ENCODE measurements around the gene ASPN. TPM values are rescaled to one million over a fixed set of nuclear protein-coding genes. Genes with fewer than 3 reads are reported as not detected.

ASPN gene
- total and polyA plus RNA-seq, 2 donors (not counting 3 experiments of a cell fraction or from before 2014, with no cell fraction given): not detected

GRCh38 chr9:92503156-92503555 lies 20.9 kb upstream of the ASPN start:
- TF ChIP-seq JUN (IDR thresholded peaks at IDR 0.05; ENCODE audit: borderline replicate concordance, insufficient read depth, insufficient read length, low read depth) (no peak), MAX (IDR thresholded peaks at IDR 0.05; ENCODE audit: insufficient read depth, insufficient read length) (no peak), MYC (IDR thresholded peaks at IDR 0.05; ENCODE audit: low read depth, low read length) (no peak), CTCF (IDR thresholded peaks at IDR 0.05; ENCODE audit: extremely low read depth in 1 of 2, insufficient read depth in 1 of 2, low read depth in 1 of 2, low read length in 2 of 2) (no peak), FOS (IDR thresholded peaks at IDR 0.05; ENCODE audit: borderline replicate concordance, insufficient read depth, low read length) (no peak), EZH2 (IDR thresholded peaks at IDR 0.05; ENCODE audit: borderline replicate concordance, low read depth, low read length, severe bottlenecking) (no peak)
- Histone ChIP-seq H3K36me3 (ENCODE audit: control insufficient read depth in 2 of 2, extremely low read depth in 1 of 2, insufficient read depth in 2 of 2, low read length in 2 of 2) (no peaks in the 10 kb centered on the region), H3K27me3 (ENCODE audit: control insufficient read depth in 2 of 2, insufficient read depth in 2 of 2, low read length in 2 of 2) (no peaks in the 10 kb centered on the region), H3K27ac (ENCODE audit: insufficient read depth, low read depth, low read length) (no peak overlapping the region), H3K9ac (replicated peaks; ENCODE audit: extremely low read depth, insufficient read depth, low read length) (no peak overlapping the region), H3K4me1 (ENCODE audit: control insufficient read depth, extremely low read depth, insufficient read depth, low read length) (no peaks in the 10 kb centered on the region), H3K79me2 (ENCODE audit: control insufficient read depth, insufficient read depth, low read length) (no peaks in the 10 kb centered on the region), H3K9me1 (replicated peaks; ENCODE audit: control insufficient read depth, extremely low read depth, insufficient read depth, low read length) (no peaks in the 10 kb centered on the region), H3K4me2 (ENCODE audit: insufficient read depth, low read length) (no peak overlapping the region), H4K20me1 (replicated peaks; ENCODE audit: control insufficient read depth, extremely low read depth, insufficient read depth, low read length) (no peaks in the 10 kb centered on the region), H3K4me3 (replicated peaks in 1 of 3; ENCODE audit: insufficient read depth in 1 of 3, low read depth in 1 of 3, low read length in 3 of 3) (no peak overlapping the region), H2AFZ (ENCODE audit: low read depth, low read length) (no peak overlapping the region), H3K9me3 (replicated peaks; ENCODE audit: control insufficient read depth, insufficient read depth, low read length) (no peaks in the 10 kb centered on the region)
- dilution Hi-C loops (cut with MboI; ENCODE audit: extremely low pct_ligation_motif_present, low sequenced_read_pairs) (no loop called here), intact Hi-C loops (cut with micrococcal nuclease) (no loop called here)
- DNase-seq (ENCODE audit: low read depth, low spot score) (no peak), FAIRE-seq (no peak)
- ChIA-PET POLR2A (no interaction called here), CTCF (interaction anchor here (0.9 to 2.2 kb wide), 6 partner anchors 9 to 175 kb away, joined by 3 to 7 read pairs (median 3); no protein-coding TSS in a partner anchor)
- BruUV-seq (replicated peaks): no TSS peak

Data from endothelial cell of umbilical vein (primary cell).